KMS-11 (cell line): ENCODE data around the gene CLCN5.

Source experiments
- H2AFZ ChIP-seq: fragments of 200-600 bp; sonication (generic); 2 replicates; pipeline ENCODE4 v1.6.1; 2016; ENCODE audit warnings: antibody characterized with exemption, mixed run types, low read depth
- H3K27ac ChIP-seq: fragments of 200-600 bp; sonication (generic); 2 replicates; pipeline ENCODE4 v1.6.1; 2016; ENCODE audit warnings: mild to moderate bottlenecking, mixed run types
- H3K27me3 ChIP-seq: fragments of 200-600 bp; sonication (generic); 2 replicates; pipeline ENCODE4 v1.6.1; 2017; ENCODE audit warnings: mild to moderate bottlenecking, low read depth, mixed run types, moderate library complexity; ENCODE audit not compliant: insufficient read depth
- H3K36me3 ChIP-seq: fragments of 200-600 bp; sonication (generic); 2 replicates; pipeline ENCODE4 v1.6.1; 2017; ENCODE audit warnings: mild to moderate bottlenecking, mixed run types; ENCODE audit not compliant: insufficient read depth
- H3K4me1 ChIP-seq: fragments of 200-600 bp; sonication (generic); 2 replicates; pipeline ENCODE4 v1.6.1; 2016; ENCODE audit warnings: mild to moderate bottlenecking, low read depth, mixed run types; ENCODE audit not compliant: poor library complexity, severe bottlenecking
- H3K4me2 ChIP-seq: fragments of 200-600 bp; sonication (generic); 2 replicates; pipeline ENCODE4 v1.7.0; 2016; ENCODE audit warnings: mild to moderate bottlenecking, mixed run types
- H3K4me3 ChIP-seq: fragments of 200-600 bp; sonication (generic); IDR thresholded peaks from 2 replicates; pipeline ENCODE4 v1.6.1; 2017; ENCODE audit warnings: low read depth, low read length, mixed read lengths; ENCODE audit not compliant: insufficient read depth
- H3K79me2 ChIP-seq: fragments of 200-600 bp; sonication (generic); 2 replicates; pipeline ENCODE4 v1.6.1; 2016; ENCODE audit warnings: low read depth, mixed run types; ENCODE audit not compliant: insufficient read depth
- H3K9ac ChIP-seq: fragments of 200-600 bp; sonication (generic); 2 replicates; pipeline ENCODE4 v1.6.1; 2016; ENCODE audit warnings: mild to moderate bottlenecking, mixed run types
- H4K20me1 ChIP-seq: fragments of 200-600 bp; sonication (generic); 2 replicates; pipeline ENCODE4 v1.6.1; 2016; ENCODE audit warnings: mild to moderate bottlenecking, mixed run types; ENCODE audit not compliant: insufficient read depth
- TF ChIP-seq, protein P1 (sequence below): fragments of 200-600 bp; sonication (generic); conservative IDR thresholded peaks from 2 replicates; pipeline ENCODE4 v1.6.1; 2017; ENCODE audit warnings: low read depth, mild to moderate bottlenecking, antibody characterized with exemption, low read length, moderate library complexity, mixed read lengths

Gene CLCN5

DNA sequence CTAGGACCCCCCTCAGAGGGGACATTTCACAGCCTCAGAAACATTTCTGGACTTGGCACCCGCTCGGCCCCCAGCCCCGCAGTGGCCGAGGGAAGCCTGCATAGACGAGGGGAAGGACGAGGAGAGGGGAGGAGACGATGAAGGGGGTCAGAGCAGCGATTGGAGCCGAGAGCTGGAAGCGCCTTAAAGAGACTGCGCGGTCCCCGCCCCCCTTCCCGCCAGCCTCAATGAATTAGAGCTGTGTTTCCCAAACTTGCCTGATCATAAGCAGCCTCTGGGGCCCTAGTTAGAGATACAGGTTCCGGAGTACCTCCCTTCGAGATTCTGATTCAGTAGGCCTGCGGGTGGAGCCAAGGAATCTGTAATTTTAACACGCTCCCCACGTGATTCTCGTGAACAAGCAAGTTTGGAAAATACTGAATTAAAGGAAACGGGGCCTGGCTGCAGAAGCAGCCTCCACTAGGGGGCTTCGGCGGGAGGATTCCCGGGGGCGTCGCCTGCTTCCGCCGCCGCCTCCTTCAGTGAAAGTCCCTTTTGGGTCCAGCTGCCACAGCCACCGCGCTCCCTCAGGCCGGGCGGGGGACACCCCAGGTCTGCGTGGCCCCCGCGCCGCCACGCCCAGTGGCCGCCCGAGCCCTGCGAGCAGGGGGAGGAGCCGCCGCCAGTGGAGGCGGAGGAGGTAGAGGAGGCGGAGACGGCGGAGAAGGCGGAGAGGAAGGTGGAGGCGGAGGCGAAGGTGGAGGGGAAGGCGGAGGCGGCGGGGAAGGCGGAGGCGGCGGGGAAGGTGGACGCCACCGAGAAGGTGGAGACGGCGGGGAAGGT, 43.4 kb upstream of the CLCN5 start, which contains the start of gene USP27X:
TSS of gene USP27X (plus strand) at position 651 of the 822 bp plus-strand sequence. CDS start 824 bp downstream, outside the sequence.
- Histone ChIP-seq H3K9ac (peak within 1 kb of the TSS; percentile 27; the same call in 1 of the 2 replicates), H3K79me2 (no peaks in the 10 kb centered on the region), H3K27ac (no peak within 1 kb of the TSS), H4K20me1 (no peaks in the 10 kb centered on the region), H3K36me3 (no peaks in the 10 kb centered on the region), H3K4me2 (peak within 1 kb of the TSS; percentile 64), H3K4me3 (no peak within 1 kb of the TSS), H3K27me3 (no peaks in the 10 kb centered on the region), H3K4me1 (peaks cover 10% of the 10 kb centered on the region), H2AFZ (peak within 1 kb of the TSS; percentile 79)
- TF ChIP-seq, protein P1, sequence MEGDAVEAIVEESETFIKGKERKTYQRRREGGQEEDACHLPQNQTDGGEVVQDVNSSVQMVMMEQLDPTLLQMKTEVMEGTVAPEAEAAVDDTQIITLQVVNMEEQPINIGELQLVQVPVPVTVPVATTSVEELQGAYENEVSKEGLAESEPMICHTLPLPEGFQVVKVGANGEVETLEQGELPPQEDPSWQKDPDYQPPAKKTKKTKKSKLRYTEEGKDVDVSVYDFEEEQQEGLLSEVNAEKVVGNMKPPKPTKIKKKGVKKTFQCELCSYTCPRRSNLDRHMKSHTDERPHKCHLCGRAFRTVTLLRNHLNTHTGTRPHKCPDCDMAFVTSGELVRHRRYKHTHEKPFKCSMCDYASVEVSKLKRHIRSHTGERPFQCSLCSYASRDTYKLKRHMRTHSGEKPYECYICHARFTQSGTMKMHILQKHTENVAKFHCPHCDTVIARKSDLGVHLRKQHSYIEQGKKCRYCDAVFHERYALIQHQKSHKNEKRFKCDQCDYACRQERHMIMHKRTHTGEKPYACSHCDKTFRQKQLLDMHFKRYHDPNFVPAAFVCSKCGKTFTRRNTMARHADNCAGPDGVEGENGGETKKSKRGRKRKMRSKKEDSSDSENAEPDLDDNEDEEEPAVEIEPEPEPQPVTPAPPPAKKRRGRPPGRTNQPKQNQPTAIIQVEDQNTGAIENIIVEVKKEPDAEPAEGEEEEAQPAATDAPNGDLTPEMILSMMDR = peak; percentile 58

DNA sequence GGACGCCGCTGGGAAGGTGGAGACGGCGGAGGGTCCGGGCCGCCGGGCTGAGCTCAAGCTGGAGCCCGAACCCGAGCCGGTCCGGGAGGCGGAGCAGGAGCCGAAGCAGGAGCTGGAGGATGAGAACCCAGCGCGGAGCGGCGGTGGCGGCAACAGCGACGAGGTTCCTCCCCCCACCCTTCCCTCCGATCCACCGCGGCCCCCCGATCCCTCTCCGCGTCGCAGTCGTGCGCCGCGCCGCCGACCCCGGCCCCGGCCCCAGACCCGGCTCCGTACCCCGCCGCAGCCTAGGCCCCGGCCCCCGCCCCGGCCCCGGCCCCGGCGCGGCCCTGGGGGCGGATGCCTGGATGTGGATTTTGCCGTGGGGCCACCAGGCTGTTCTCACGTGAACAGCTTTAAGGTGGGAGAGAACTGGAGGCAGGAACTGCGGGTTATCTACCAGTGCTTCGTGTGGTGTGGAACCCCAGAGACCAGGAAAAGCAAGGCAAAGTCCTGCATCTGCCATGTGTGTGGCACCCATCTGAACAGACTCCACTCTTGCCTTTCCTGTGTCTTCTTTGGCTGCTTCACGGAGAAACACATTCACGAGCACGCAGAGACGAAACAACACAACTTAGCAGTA, 42.6 kb upstream of the CLCN5 start:
- Histone ChIP-seq H3K4me3 (no peak overlapping the region), H3K27ac (no peak overlapping the region), H3K9ac (peak overlapping the region; percentile 27; the same call in 1 of the 2 replicates), H2AFZ (peak overlapping the region; percentile 79), H3K79me2 (no peaks in the 10 kb centered on the region), H3K4me2 (peak overlapping the region; percentile 64), H3K27me3 (no peaks in the 10 kb centered on the region), H3K36me3 (no peaks in the 10 kb centered on the region), H3K4me1 (peaks cover 10% of the 10 kb centered on the region), H4K20me1 (no peaks in the 10 kb centered on the region)
- TF ChIP-seq, protein P1 = no peak

DNA sequence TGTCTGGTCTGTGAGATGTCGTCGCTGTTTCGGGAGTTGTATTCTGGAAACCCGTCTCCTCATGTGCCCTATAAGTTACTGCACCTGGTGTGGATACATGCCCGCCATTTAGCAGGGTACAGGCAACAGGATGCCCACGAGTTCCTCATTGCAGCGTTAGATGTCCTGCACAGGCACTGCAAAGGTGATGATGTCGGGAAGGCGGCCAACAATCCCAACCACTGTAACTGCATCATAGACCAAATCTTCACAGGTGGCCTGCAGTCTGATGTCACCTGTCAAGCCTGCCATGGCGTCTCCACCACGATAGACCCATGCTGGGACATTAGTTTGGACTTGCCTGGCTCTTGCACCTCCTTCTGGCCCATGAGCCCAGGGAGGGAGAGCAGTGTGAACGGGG, 41.7 kb upstream of the CLCN5 start:
- no peak overlapping the region for H2AFZ ChIP-seq
- no peak overlapping the region for H3K27ac ChIP-seq
- no peak overlapping the region for H3K4me3 ChIP-seq
- 0 out of 2 replicates have a peak overlapping the region, but pooled peaks have one; percentile 27 for H3K9ac ChIP-seq
- no peaks in the 10 kb centered on the region for H4K20me1 ChIP-seq
- H3K4me2 ChIP-seq = peak overlapping the region; percentile 64
- TF ChIP-seq, protein P1 = no peak
- no peaks in the 10 kb centered on the region for H3K27me3 ChIP-seq
- H3K36me3 ChIP-seq = no peaks in the 10 kb centered on the region
- no peaks in the 10 kb centered on the region for H3K79me2 ChIP-seq
- H3K4me1 ChIP-seq = peaks cover 10% of the 10 kb centered on the region

DNA sequence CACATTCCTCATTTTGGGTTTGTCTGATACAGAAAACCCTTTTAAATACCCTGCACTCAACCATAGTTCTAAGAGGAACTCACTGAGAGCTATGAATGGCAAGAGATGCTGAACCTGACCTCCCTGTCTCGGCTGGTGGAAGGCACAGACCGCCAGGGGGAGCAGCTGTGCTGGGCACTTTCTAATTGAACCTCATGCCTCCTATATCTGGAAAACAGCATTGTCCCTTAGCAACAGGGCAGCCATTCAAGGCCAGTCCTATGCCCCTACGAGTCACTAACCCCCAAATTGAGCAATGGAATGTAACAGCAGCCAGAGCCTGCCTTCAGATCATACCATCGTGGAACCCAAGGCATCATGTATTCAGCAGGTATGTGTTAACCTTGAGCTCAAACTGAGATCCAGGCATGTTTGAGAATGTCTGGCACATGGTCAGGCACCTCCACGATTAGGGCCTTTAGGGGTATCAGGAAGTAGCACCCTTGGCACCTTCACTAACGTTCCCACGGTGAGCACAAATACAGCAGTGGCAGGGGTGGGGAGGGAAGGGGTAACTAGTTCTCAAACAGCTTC, 38.0 kb upstream of the CLCN5 start:
- TF ChIP-seq, protein P1 = peak; percentile 87
- no peak overlapping the region for H3K4me3 ChIP-seq
- H3K4me1 ChIP-seq = no peaks in the 10 kb centered on the region
- no peaks in the 10 kb centered on the region for H3K79me2 ChIP-seq
- no peak overlapping the region for H2AFZ ChIP-seq
- no peak overlapping the region for H3K27ac ChIP-seq
- H4K20me1 ChIP-seq = no peaks in the 10 kb centered on the region
- no peaks in the 10 kb centered on the region for H3K36me3 ChIP-seq
- no peak overlapping the region for H3K9ac ChIP-seq
- no peak overlapping the region for H3K4me2 ChIP-seq
- H3K27me3 ChIP-seq = no peaks in the 10 kb centered on the region
